Hippocampal formation (tissue), 2 donors: Measurements from ENCODE around the gene CACNA2D3.

Source experiments
- DNase-seq, 2 donors: peaks; one replicate each; lab custom pipeline; 2025; lab: John Stamatoyannopoulos, UW

Gene CACNA2D3

DNA sequence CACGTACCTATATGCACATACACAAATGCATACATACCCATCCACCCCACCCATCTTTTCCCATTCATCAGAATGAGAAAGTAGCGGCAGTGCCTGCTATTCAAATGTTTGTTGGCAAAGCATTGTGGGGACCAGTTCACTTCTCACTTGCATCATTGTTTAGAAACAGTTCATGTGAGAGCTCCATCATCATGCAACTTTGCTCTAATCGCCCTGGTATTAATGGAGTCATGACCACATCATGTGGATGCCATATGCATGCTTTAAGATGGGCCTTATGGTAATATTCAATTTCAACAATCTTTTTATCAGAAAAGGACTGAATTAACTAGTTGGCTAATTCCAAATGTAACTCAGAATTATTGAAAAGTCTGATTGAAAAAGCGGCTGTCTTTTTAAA lies 725.0 kb downstream of the CACNA2D3 start:
- no peak for DNase-seq

DNA sequence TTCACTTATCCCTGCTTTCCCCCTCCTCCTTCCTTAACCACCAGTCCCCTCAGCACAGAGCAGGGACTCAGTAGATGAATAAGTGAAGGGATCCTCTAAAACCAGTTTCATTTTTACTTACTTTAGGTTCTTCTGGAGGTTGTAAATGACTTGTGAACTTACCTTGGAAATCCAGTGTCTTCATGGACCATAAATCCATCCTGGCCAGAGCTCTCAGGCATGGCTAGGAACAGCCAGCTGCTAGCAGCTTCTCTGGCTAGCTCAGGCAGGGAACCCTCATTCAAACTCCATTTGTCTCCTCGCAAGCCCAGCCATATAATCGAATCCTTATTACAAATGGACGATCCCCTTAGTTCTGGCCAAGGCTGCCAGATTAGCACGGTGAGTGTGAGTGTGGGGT lies 727.0 kb downstream of the CACNA2D3 start:
- DNase-seq: no peak

DNA sequence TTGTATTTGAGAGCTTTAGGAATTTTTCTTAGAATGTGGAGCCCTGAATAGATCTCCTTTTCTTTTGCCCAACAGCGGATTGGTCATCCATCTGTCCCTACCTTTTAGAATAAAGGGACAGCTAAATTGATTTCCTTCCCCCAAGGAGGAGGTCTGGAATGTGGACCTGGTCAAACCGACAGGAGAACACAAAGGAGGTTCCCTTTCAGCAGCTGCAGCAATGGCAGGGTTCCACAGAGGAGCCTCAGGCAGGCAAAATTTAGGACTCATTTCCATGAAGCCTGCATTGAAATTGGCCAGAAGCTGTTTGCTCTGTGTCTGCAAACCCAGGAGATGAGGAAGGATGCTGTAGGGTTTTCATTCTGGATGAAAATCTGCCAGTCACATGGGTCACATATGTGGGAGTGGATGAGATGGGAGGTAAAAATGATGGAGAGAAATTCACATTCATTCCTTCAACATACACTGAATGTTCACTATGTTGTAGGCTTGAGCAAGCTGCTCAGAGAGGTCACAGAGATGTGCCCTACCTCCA lies 728.2 kb downstream of the CACNA2D3 start:
- no peak for DNase-seq

DNA sequence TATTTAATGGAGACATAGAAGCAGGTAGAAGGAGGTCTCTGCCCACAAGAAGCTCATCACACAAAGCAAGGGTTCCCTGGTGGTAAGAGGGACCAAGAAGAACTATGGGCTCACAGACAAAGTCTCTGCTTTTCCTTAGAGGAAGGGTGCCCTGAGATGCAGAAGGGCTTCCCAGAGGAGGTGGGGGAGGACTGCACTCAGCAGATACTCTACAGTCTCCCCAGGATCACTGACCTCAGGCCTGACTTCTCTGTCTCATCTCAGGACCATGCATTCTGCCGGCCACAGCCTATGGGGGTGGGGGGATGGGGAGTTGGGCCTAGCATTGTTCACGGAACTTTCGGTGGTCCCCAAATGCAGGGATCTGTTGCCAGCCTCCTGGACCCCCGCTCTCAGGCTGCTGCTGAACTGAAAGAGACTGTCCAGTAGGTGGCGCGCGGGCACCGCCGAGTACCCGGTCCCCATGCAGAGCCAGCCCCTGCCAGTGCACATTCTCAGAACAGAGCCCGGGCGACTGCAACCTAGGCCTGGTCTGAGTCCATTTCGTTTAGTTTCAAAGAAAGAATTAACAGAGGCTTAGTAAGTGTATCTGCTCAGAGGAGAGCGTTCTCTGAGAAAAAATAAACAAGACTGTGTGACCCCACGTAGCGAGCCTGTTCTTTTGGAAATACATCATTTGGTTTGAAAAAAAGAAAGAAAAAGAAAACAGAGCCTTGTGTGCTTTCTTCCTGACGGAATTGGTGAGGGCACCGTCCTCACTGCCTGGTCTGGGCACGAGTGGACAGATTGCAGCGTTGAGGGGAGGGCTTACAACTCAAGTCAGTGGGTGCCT lies 731.4 kb downstream of the CACNA2D3 start:
- DNase-seq: peak; percentile 76 to 88

DNA sequence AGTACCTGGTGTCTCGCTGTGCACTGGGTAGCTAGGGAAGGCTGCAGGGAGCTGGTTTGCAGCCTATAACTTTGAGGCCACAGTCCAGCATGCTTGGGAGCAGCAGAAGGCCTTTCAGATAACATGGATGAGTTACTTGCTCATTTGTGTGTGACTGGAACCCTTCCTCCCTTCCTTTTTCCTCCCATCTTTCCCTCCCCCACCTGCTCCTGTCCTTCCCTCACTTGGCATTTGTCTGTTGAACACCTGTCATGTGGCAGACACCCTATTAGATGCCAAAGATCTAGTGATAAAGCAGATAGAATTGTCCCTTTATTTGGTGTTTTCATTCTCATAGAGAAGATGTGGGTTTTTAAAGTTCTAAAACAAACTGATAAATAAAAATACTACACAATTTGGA lies 733.9 kb downstream of the CACNA2D3 start:
- DNase-seq: no peak

DNA sequence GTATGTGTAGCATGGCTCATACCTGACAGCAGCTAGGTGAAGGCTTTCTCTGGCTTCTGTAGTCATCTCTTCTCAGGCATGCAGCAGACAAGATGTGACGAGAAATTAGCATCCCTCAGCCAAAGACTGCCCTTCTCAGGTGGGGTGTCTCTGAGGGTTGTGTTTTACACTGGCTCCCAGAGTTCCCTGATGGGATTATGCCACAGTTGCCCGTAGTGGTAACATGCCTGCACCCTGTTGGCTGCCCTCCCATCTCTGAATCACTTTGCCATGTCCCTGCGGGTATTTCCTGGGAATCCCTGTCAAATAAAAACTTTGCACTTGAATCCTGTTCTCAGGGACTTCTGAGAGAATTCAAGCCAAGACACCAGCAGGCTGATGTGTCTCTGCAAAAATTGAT lies 735.0 kb downstream of the CACNA2D3 start:
- no peak for DNase-seq

DNA sequence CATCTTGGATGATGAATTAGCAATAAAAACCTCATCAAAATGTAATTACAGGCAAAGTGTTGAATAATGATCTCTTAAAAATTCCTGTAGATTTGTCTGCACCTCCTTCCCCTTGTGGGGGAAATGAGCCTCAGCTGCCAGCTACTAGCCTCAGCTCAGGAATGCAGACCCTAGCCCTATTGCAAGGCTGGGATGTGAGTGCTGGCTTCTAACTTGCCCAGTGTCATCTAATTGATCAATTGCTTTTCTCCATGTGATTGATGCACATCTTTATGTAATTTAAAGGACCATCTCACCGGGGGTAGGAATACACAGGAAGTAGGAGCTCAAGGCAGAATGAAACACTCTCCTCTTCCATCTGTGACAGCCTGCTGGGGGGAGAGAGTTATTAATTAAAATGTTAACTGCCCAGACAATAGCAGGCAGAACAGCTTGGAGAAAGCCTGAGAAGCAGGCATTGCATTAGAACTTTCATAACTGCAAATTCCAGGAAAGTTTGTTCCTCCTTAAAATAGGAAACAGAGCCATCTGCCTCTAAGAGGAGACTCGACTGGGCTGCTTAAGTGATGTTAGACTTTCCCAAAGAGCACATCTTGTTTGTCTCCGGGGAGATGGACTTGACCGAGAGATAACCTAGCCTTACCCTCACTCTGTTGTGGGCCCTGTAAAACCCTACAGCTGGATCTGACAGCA lies 735.9 kb downstream of the CACNA2D3 start:
- peak in 1 of 2 donors; percentile 13 for DNase-seq

DNA sequence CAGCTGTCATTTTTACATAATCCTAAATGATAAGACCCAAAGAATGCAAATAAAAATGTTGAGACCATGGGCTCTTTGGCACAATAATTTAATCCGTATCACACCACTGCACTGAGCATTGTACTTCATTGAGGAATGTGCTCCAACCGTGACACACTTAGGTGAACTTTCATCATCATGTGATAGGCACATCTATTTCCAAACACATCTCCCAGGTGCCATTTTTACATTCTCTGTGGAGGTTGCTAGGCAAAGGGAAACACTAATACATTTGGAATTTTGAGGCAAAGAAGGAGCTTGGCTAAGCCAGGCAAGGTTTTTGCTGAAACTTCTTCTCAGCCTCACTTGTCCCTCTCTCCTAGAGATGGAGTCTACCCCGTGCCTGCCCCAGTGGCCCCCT lies 736.8 kb downstream of the CACNA2D3 start:
- DNase-seq: no peak

DNA sequence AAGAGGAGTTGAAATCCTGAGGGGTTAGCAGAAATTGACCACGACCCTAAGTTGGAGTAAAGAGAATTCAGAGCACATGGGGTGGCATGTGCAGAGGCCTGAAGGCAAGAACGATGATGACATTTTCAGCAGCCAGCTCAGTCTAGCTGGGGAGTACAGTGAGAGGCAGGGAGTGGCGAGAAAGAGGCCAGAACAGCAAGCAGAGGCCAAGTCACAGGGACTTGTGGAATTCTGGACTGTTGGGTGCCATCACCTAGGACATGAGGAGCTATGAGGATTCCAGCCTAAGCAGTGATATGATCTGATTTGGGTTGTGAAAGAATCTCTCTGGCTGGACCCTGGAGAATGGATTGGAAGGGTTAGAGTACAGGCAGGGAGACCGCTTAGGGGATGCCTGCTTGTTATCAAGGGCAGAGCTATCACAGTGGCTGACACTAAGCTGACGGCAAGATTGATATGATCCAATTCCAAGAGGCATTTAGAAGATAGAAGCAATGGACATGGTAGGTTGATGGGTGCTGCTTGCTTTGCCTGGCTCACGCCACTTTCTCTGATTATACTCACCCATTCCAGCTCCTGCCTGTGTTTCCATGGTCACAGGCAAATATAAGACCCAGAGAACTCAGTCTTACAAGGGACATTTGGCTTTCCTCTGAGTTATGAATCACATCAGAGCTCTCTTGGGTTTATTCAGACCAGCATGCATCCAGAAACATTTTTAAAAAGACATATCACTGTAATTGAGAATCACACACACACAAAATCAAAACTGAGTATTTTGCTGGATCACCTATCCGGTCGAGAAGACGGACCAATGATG lies 739.1 kb downstream of the CACNA2D3 start:
- no peak for DNase-seq

DNA sequence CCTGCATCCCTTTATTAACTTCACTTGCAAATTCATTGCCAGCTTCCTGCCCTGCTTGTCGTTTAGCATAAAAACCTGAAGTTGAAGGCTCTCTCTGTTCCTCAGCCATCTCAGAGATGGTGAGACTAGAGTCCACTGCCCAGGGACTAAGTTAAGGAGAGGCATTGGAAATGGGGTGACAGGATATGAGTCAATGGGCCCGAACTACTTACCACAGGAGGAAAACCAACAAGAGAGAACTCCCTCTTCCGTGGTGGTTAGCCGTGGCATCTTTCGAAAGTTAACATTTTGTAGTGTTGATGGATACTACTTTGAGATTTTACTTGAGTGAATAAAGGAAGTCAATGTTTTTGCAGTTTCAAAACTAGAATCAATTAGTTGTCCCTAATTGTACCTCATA lies 740.2 kb downstream of the CACNA2D3 start:
- DNase-seq: no peak

DNA sequence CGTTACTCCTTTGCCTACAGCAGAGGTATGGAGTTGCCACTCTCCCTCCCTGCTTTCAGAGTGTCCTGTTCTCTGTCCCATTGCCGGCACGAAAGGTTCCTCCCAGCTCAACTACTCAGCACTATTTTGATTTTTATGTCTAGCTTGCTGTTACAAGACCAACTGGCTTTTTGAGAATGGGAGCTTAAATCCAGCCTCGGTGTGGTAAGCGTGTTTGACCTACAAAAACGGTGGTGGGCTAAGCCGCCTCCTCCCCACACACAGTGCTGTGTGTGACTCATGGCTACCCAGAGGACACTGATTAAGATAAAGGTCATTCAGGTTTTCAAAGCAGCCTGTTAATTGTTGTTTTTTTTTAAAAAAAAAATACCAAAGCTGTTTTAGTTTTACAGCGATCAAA lies 741.0 kb downstream of the CACNA2D3 start:
- DNase-seq: no peak

DNA sequence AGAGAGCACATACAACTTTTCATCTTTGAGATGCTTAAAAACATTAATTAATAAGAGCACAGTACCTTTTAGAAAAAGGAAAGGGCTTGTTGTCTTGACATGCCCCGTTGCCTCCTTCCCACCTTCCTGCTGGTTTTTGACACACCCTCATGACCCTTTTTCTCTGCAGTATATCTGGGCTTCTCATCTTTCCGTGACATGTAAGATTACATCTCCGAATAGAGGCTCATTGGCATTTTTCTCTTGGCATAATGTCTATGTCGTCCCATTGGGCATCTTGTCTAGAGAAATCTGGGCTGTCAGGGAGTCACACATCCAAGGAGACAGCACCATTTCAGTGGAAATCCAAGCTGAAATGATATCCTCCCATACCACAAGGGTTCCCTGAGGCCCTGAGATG lies 741.4 kb downstream of the CACNA2D3 start:
- no peak for DNase-seq

DNA sequence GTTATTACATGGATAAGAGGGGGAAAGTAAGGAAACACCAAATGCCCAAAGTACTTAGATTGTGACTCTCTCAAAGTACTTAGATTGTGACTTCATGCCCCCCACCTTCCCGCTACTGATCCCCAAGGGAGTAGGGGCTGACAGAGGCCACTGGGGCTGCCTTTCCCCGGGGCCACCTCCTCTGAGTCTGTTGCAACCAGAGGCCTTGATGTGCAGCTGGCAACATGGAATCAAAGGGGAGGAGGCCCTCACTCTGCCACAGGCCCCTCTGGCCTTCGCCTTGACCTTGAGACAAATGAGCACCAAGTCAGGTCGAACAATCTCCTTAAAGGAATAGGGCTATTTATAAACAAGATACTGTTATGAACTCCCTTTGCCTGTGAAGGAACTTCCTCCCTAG lies 743.0 kb downstream of the CACNA2D3 start:
- DNase-seq: no peak

DNA sequence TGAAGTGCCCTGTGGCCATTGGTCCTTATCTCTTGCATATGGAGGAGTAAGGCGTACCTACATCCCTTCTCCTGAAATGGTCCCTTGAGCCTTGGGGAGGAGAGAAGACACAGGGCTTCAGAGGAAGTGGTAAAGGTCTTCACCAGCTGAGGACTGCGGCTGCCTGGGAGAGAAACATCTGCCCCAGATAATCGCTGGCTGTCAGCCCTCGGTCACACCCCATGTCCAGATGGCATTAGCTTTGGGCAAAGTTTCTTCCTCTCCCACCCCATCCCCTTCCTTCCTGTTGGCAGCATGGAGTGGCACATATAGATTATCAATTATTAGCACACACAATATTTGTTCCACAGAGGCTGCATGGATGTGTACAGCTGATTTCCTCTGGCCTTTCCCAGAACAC lies 743.9 kb downstream of the CACNA2D3 start:
- no peak for DNase-seq

DNA sequence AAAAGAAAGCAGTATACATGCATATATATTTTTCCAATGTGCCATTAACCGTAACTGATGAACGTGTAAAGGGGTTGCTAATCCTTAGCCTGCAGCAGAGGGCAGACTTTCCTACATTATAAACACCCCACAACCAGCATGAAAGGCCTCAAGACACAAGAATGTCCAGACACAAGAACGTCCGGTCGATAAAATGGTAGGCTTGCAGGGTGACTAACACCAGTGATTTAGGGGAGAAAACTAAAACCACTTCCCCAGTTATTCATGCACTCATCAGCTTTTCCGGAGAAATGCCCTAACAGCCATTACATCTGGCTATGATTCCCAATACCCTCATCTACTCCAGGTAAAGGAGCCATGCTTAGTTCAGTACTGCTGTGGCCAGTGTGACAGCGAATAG lies 748.1 kb downstream of the CACNA2D3 start:
- DNase-seq: peak; percentile 18 to 54

DNA sequence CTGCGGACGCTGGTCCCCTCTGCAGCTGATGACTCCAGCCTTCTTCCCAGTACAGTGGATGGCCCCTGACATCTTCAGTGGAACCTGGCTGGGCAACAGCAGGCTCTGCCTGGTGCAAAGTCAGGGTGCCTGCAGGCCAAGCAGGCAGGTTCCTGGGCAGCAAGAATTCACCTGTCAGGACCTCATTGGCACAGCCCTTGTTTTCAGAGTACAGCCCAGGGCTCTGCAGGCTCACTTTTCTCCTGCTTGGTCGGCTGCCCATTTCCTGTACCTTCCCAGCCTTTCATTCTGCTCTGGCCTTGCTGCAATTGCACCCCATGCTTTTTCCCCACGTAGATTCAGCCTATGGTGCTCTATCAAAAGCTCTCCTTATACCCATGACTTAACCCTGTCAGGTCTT lies 749.5 kb downstream of the CACNA2D3 start:
- no peak for DNase-seq

DNA sequence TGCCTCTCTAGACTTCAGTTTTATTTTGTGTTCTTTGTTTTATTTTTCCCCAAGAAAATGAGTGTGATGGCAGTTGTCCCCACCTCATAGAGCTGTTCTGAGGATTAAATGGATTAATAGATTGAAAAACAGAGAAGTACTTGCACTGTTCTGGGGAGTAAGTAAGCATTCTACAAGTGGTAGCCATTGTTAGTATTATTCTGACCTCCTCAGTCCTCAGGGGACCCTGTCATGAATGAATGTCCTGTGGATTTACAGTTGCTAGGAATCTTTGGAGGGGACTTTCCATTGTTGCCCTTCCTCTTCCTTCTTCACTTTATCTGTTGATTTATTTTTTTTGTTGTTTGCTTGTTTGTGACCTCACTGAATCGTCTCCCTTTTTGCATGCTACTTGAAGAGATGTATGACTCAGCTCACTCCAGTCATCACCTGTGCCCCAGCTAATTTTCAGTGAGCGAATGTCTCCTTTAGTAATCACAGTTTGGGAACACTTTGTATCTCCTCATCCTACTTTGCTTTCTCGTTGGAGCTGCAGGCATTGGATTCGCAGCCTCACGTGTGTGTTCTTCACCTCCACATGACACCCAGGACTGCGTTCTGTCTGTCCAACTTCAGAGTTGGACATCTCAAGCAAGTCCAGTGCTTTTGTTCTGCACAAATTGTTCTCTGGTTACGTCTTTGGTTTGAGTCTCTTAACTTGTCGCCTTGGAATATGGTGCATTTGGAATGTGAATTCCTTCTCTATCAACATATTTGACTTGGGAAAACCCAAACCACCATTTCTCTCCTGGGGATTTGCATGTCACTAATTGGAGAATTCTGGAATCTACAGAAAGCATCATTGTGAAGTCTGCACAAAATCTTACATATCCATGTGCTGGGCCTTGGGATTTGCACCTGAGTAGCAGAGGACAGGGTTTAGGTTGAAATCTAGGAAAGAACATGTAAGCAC lies 751.0 kb downstream of the CACNA2D3 start:
- no peak for DNase-seq

DNA sequence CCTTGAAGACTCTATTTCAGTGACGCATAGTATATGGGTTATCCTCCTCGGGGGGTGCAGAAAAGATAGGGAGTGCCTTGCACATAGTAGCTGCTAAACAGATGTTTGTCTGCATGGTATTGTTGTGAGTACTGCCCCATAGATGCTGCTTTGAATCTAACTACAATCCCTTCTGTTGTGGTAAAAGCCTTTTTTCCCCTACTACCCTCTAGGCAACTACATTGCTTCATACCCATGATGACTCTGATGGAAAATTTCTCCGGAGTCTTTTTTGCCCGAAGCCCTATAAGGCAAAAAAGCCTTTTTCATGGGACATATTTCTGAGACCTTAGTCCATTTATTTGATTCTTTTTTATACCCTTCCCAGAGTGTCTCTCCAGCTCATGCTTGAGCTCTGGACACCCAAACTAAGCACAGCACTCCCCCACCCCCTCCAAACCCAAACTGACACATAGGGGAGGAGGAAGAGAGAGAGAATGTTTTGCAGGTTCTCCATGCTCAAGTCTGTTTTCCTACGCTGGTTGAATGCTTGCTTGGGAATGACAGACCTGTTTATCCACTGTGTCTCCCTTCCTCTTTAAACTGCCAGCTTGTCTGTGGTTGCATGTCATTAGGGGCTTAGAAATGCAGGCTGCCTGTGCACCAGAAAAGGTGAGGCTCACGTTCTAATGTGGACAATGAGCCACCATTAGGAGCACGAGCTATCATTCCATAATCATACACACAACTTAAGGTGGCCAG lies 752.6 kb downstream of the CACNA2D3 start:
- no peak for DNase-seq

DNA sequence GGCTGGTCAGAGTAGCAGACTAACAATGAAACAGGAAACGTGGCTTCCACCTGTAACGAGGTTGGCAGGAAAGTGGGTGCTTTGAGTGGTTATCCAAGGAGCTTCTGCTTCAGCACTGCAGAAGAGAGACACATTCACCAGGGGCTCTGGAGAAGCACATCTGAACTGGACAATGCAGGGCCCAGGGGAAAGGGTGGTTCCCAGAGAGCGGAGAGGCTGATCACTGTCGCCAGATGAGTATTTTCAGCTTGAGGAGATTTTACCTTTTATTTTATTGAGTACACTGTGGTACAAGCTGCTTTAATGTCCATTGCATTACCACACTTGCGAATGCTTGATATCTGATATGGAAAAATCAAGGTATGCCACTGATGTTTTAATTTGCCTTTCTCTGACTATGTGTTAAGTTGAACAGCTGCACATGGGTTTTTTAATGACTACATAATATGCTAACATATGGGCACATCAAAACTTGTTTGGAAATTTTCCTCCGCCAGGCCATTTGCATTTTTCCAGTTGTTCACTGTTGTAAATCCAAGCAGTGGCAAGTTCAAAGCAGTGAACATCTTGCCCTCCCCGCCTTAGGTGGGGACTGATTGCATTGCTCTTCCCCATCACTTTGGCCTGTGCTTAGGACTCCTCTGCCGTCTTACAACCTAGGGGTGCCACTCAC lies 753.4 kb downstream of the CACNA2D3 start:
- DNase-seq: no peak

DNA sequence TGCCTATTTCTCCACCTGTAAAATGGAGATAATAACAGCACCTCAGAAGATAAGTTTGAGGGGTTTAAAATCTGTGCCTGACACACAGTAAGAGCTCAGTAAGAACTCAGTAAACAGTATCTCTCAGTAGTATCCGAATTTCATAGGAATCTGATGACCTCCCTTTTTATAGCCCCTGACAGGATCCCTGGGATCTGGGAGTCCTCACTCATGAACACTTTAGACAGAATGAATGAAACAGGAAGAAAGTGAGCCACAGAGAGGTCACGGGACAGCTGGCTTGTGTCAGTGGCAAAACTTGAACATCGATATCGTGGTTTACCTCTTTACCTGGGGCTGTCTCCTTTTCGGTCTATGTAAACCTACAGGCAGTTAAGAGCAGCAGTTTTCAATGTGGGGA lies 754.3 kb downstream of the CACNA2D3 start:
- DNase-seq: no peak
